T-helper 2 cell treated with Interferon-gamma antibody and Interleukin-4, amounts not matched to agents 5 μg/mL and 100 μg/mL, for 36 hours (primary cell): Measurements from ENCODE around the gene DCDC1.

Experiments used
- DNase-seq: peaks from one replicate; pipeline ENCODE4 v3.0.0; 2021; ENCODE audit warnings: low spot score
- H3K27ac Mint-ChIP-seq: one replicate; pipeline ENCODE4 v1.8.0; 2021; ENCODE audit warnings: mild to moderate bottlenecking, mixed read lengths
- H3K27me3 Mint-ChIP-seq: one replicate; pipeline ENCODE4 v1.8.0; 2021; ENCODE audit warnings: low read depth, mixed read lengths
- H3K36me3 Mint-ChIP-seq: one replicate; pipeline ENCODE4 v1.8.0; 2021; ENCODE audit warnings: low read depth, mixed read lengths
- H3K4me1 Mint-ChIP-seq: one replicate; pipeline ENCODE4 v1.8.0; 2021; ENCODE audit warnings: low read depth, mixed read lengths
- H3K4me3 Mint-ChIP-seq: one replicate; pipeline ENCODE4 v1.8.0; 2022; ENCODE audit warnings: mild to moderate bottlenecking, moderate library complexity, mixed read lengths
- H3K9me3 Mint-ChIP-seq: one replicate; pipeline ENCODE4 v1.8.0; 2021; ENCODE audit warnings: mixed read lengths

The DCDC1 gene

GRCh38 chr11:31233425-31233824 is 136.1 kb downstream of the DCDC1 start:
- no peak overlapping the region for H3K27ac Mint-ChIP-seq
- H3K4me3 Mint-ChIP-seq = no peak overlapping the region
- no peaks in the 10 kb centered on the region for H3K36me3 Mint-ChIP-seq

DNA sequence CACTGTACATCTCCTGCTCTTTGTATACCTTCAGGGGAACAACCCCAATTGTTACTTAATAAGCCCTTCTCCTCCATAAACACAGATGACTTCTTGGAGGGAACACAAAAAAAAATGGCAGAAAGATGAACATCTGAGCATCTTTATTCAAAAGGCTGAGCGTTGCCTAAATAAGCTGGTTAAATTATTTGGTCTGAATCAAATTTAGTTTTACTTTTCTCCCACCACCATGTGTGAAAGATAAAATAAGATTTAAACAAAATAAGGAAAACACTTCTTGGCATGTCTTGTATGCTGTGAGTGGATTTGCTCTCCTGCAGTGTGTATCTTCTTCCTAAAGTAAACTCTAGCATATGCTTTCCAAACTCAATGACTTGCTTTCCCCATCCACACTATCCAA is 137.9 kb downstream of the DCDC1 start:
- H3K27ac Mint-ChIP-seq = no peak overlapping the region
- H3K27me3 Mint-ChIP-seq = no peaks in the 10 kb centered on the region
- H3K4me3 Mint-ChIP-seq = no peak overlapping the region
- H3K9me3 Mint-ChIP-seq = no peaks in the 10 kb centered on the region
- no peaks in the 10 kb centered on the region for H3K36me3 Mint-ChIP-seq
- H3K4me1 Mint-ChIP-seq = no peaks in the 10 kb centered on the region
- DNase-seq = no peak

More at GRCh38 chr11:31233425-31233824, 136.1 kb downstream of the DCDC1 start:
- Mint-ChIP-seq H3K27me3 (no peaks in the 10 kb centered on the region), H3K4me1 (no peaks in the 10 kb centered on the region), H3K9me3 (no peaks in the 10 kb centered on the region)
- no peak for DNase-seq

DNA sequence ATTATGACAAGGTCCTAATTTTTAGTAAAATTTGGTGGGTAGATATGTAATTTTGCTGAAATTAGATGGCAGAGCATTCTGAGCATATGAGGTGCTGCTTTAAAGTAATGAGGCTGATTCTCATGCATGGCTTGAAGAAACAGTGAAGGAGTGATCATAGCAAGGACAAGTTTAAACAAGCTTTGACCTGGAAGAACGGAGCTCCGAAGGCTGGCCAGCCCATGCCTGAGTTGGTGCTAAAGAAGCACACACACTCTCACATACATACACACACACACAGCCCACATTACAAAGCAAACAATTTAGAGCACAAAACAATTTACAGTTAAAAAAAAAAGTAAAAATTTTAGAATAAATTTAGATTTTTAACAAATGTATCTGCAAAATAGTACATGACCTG is 150.7 kb downstream of the DCDC1 start:
- no peak overlapping the region for H3K27ac Mint-ChIP-seq
- H3K4me3 Mint-ChIP-seq = no peak overlapping the region
- DNase-seq = no peak
- H3K9me3 Mint-ChIP-seq = no peaks in the 10 kb centered on the region
- H3K27me3 Mint-ChIP-seq = no peaks in the 10 kb centered on the region
- H3K36me3 Mint-ChIP-seq = no peaks in the 10 kb centered on the region
- H3K4me1 Mint-ChIP-seq = no peaks in the 10 kb centered on the region

DNA sequence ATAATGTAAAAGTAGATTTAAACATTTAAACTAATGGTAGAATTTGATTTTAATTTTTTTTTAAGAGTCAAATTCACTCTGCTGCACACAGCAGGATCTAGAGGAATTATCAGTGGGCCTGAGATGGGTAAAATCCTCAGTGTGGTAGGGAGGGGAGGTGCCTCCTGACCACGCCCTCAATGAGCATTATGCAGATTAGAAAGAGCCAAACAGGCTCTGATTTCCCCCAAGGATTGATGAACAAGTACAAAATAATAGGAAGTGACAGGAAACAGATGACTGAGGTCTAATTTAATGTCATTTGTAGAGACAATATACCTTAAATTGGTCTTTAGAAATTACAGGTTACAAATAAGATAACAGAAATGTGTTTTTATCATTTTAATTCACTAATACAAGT is 155.2 kb downstream of the DCDC1 start:
- Mint-ChIP-seq H3K36me3 (no peaks in the 10 kb centered on the region), H3K9me3 (no peaks in the 10 kb centered on the region), H3K27ac (no peak overlapping the region), H3K4me3 (no peak overlapping the region), H3K4me1 (no peaks in the 10 kb centered on the region), H3K27me3 (no peaks in the 10 kb centered on the region)
- no peak for DNase-seq

DNA sequence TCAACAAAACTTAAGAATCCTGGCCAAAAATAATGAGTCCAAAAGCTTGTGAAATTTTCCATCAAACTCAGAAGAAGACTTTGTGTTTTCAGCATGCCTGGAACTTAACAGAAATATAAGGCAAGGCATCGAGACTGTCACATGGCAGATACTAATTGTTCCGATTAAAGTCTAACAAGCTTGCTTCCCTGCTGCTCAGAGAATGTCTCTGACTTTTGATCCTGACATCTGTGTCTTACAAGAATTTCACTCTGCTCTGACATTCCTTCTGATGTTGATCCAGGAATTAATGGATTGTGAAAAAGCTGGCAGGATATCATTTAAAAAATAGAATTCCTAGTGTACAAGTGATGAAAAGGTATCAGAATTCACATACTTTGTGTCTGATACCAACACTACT is 170.2 kb downstream of the DCDC1 start:
- Mint-ChIP-seq H3K4me1 (no peaks in the 10 kb centered on the region), H3K27me3 (no peaks in the 10 kb centered on the region), H3K9me3 (no peaks in the 10 kb centered on the region), H3K36me3 (no peaks in the 10 kb centered on the region), H3K4me3 (no peak overlapping the region), H3K27ac (no peak overlapping the region)
- no peak for DNase-seq

DNA sequence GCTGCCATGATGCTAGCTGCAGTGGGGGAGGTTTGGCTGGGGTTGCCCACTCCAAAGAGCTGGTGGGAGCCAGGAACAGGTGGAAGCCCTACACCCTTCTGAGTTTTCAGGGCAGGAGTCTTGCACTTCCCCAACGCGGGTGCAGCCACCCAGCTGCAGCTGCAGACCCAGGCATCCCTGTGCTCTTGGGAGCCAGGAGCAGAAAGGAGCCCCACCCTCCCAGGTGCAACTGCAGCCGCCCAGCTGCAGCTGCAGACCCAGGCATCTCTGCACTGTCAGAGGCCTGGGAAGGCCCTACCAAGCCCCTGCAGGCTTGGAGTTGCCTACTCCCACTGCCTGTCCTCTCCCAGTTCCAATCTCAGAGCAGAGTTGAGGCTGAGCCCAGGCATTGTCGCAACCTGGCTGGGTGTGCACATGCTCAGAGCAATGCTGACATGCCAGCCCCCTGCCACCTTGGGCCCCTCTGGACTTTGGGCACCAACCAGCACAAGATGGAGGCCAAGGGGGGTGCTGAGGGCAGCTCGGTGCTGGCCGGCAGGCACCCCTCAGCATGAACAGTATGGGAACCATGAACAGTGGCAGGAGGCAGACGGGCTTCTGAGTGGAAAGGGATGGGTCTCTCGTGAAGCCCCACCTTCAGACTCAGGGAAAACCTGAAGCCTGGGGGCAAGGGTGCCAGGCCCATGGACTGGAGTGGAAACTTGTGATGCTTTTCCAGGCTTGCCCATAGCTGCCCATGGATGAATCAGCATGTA is 195.4 kb downstream of the DCDC1 start:
- peaks cover 8% of the 10 kb centered on the region for H3K9me3 Mint-ChIP-seq
- DNase-seq = no peak
- H3K36me3 Mint-ChIP-seq = no peaks in the 10 kb centered on the region
- no peaks in the 10 kb centered on the region for H3K27me3 Mint-ChIP-seq
- no peaks in the 10 kb centered on the region for H3K4me1 Mint-ChIP-seq
- no peak overlapping the region for H3K27ac Mint-ChIP-seq
- H3K4me3 Mint-ChIP-seq = no peak overlapping the region

DNA sequence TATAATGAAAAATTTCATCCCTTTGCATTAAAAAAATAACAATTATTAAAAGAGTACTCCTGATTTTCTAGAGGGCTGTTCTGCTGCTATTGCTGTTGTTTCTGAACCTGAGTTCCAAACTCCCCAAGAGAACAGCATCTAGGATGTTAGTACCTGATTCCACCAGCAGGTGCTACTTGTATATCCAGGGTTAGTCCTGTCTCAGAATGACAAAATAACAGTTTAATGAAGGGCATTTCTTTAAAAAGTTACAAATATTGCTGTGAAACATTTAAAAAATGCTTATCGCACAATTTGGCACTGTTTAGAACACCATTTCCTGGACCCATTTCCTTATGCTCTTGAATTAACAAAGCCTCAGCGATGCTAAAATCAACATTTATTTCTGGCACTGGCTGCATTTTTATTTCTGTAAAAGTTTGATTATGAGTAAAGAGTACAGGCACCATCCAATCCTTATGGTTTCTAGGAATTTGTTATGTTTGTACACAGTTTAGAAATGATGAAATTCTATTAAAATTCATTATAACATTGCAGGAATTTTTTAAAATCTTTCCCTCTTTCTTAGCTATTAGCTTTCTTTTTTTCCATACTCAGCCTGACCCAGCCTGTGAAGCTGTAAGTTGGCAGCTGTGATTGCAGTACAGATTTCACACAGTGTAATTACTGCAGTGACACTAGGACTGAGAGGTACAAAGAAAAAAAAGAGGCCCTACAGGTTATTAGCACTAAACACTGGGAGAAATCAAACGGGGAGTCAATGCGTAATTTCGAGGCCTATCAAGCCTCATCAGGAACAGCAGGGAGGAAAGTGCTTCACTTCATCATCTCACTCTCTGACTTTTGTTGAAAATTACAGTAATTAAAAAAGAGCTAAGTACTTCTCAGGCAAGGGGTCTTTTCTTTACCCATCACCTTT is 208.8 kb downstream of the DCDC1 start:
- H3K36me3 Mint-ChIP-seq = no peaks in the 10 kb centered on the region
- no peak for DNase-seq
- no peaks in the 10 kb centered on the region for H3K9me3 Mint-ChIP-seq
- H3K27ac Mint-ChIP-seq = no peak overlapping the region
- no peaks in the 10 kb centered on the region for H3K4me1 Mint-ChIP-seq
- no peaks in the 10 kb centered on the region for H3K27me3 Mint-ChIP-seq
- no peak overlapping the region for H3K4me3 Mint-ChIP-seq

DNA sequence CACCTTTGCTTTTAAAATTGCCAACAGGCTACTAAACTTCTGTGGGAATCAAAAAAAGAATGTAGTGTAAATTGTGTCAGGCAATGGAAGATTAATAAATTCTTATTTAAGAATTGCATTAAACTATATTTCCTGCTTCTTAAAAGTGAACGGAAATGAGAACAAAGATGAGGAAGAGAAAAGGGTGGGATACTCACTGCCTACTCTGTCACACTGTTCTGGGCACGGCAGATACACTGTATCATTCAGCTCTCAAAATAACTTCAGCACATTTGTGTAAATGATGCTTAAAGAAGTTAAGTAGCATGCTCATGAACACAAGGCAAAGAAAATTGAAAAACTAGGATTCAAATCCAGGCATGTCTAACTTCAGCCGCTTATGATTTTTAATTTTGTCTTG is 218.7 kb downstream of the DCDC1 start:
- H3K4me1 Mint-ChIP-seq = no peaks in the 10 kb centered on the region
- H3K9me3 Mint-ChIP-seq = no peaks in the 10 kb centered on the region
- no peaks in the 10 kb centered on the region for H3K27me3 Mint-ChIP-seq
- no peaks in the 10 kb centered on the region for H3K36me3 Mint-ChIP-seq
- H3K4me3 Mint-ChIP-seq = no peak overlapping the region
- H3K27ac Mint-ChIP-seq = no peak overlapping the region
- DNase-seq = no peak

DNA sequence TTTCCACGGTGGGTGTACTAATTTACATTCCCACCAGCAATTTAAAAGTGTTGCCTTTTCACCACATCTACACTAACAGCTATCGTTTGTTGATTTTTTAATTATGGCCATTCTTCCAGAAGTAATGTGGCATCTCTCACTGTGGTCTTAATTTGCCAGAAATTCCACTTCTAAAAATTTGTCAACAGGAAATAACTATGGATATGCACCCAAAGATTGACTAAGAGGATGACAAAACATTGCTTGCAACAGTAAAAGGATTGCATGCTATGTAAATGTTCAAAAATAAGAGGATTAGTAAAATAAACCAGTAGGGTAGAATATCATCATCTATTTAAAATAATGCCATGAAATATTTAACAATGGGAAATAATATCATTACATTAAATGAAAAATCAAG is 219.5 kb downstream of the DCDC1 start:
- Mint-ChIP-seq H3K27me3 (no peaks in the 10 kb centered on the region), H3K27ac (no peak overlapping the region), H3K36me3 (no peaks in the 10 kb centered on the region), H3K4me1 (no peaks in the 10 kb centered on the region), H3K9me3 (no peaks in the 10 kb centered on the region), H3K4me3 (no peak overlapping the region)
- no peak for DNase-seq

DNA sequence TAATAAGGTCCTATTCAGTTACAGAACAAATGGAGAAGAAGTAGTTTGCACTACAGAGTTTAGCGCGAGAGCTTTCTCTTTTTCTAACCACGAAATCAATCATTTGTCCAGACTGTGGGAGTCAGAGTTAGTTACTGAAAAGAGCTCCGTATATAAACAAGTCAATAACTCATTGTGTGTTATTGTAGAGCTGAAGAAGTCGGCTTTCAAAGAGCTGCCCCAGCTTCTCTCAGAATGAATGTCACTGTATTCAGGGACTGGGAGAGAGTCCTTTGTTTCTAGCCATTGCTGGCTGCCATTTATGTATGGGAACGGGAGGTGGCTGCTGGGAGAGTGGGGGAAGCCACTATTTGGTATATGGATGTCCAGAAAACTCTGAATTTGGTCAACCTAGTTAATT is 227.8 kb downstream of the DCDC1 start:
- DNase-seq = no peak
- Mint-ChIP-seq H3K9me3 (no peaks in the 10 kb centered on the region), H3K36me3 (no peaks in the 10 kb centered on the region), H3K4me3 (no peak overlapping the region), H3K4me1 (no peaks in the 10 kb centered on the region), H3K27me3 (no peaks in the 10 kb centered on the region), H3K27ac (no peak overlapping the region)

DNA sequence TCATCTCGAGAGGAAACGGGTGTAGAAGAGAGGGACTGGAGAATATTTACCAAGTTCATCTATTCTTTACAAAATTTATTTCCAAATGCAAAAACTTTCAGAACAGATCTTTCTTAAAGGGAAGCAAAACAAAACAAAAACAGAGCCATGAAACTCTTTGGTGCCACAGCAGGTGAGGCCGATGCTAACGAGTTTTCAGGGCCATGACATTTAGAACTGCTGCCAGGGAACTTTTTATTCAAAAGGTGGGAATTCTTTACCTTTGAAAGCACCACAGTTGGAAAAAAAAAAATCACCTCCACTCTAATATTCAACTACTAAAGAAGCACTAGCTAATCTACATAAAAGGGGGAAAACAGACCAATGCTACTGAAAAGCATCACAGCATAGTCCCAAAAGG is 230.1 kb downstream of the DCDC1 start:
- Mint-ChIP-seq H3K9me3 (no peaks in the 10 kb centered on the region), H3K27me3 (no peaks in the 10 kb centered on the region), H3K4me1 (no peaks in the 10 kb centered on the region), H3K27ac (no peak overlapping the region), H3K4me3 (no peak overlapping the region), H3K36me3 (no peaks in the 10 kb centered on the region)
- no peak for DNase-seq

DNA sequence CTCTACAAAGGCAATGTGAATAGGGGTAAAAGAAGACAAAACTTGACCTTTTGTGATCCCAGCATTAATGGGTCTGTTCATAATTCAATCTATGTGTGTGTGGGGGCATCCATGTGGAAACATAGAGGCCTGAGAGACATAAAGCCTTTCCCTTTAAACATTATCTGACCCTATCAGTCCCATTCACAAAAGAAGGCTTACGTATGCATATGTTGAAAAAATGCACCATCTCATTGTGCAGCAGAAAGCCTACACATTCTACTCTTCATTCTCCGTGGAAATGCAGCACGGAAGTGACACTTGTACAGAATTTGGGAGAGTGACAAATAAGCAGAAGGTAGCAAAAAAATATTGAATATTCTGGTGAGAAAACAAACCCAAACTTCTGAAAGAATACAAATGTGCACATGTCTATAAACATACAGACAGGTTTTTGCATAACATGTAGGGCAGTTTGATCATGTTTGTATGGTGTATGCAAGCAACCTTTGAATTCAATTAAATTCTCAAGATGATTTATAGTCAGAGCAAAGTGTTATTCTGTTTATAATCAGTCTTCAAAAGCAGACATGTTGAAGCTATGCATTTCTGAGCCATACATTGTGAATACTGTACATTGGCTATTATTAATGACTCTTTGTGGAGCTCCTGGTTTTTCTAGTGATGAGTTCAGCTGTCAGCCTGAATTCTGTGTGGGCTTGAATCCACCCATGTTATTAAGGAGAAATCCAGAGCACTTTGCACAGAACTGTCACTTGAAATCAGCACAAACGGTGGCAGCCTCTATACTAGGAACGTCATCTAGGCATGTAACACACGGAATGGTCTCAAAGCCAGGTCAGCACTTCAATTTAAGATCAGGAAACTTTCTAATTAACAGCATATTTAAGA is 236.8 kb downstream of the DCDC1 start:
- Mint-ChIP-seq H3K27me3 (no peaks in the 10 kb centered on the region), H3K27ac (no peak overlapping the region), H3K36me3 (no peaks in the 10 kb centered on the region), H3K4me1 (no peaks in the 10 kb centered on the region), H3K9me3 (no peaks in the 10 kb centered on the region), H3K4me3 (no peak overlapping the region)
- DNase-seq = no peak

GRCh38 chr11:31131760-31132159 is 237.8 kb downstream of the DCDC1 start:
- H3K4me1 Mint-ChIP-seq = no peaks in the 10 kb centered on the region
- H3K9me3 Mint-ChIP-seq = no peaks in the 10 kb centered on the region
- no peak for DNase-seq
- no peak overlapping the region for H3K4me3 Mint-ChIP-seq
- no peak overlapping the region for H3K27ac Mint-ChIP-seq
- no peaks in the 10 kb centered on the region for H3K36me3 Mint-ChIP-seq
- H3K27me3 Mint-ChIP-seq = no peaks in the 10 kb centered on the region

GRCh38 chr11:31127290-31127689 is 242.2 kb downstream of the DCDC1 start:
- no peaks in the 10 kb centered on the region for H3K27me3 Mint-ChIP-seq
- no peaks in the 10 kb centered on the region for H3K36me3 Mint-ChIP-seq
- no peak for DNase-seq
- H3K9me3 Mint-ChIP-seq = no peaks in the 10 kb centered on the region
- H3K4me3 Mint-ChIP-seq = no peak overlapping the region
- H3K27ac Mint-ChIP-seq = no peak overlapping the region
- no peaks in the 10 kb centered on the region for H3K4me1 Mint-ChIP-seq
